Activated CD4-positive, CD25-positive, alpha-beta regulatory T cell treated with anti-CD3 and anti-CD28 coated beads, Interleukin-2, amount 50 U/mL, for 24 hours (primary cell): ENCODE measurements around the gene CENPP.
"Not testable (repeated sequence)": the region's sequence is repeated elsewhere in the genome, so short reads cannot be mapped to it uniquely, and the experiment has no call there.

Experiments used
- ATAC-seq, 2 donors: fragments of 150-1000 bp; cut with Tn5 transposase; one replicate each; pipeline ENCODE4 v1.10.0; 2021; ENCODE audit warnings: mild to moderate bottlenecking in 1 of 2, moderate library complexity in 1 of 2

The CENPP gene

DNA sequence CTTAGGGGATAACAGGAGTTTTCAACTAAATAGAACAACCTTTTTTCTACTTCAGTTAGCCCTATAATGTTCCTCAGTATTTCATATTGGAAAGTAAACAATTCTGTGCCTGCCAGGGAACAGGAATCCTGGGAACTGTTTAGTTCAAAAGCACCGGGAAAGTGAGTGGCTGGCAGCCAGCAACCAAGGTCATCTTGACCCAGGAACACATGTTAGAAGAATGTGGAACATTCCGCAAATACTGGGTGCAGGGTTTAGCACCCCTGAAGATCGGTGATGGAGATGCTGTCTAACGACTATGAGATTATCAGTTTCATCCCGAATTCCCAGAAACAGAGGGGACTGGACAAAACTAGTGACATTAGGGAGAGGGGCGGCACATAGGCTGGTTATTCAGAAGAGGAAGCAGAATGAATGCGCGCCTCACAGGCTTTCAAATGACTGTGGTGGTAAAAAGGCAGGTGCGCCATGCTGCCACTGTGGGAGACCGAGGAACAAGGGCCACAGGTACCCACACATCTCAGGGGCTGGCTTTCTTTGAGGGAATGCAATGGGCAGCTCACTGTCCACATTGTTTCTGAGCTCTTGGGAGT is 293.0 kb downstream of the CENPP start:
- no peak for ATAC-seq

DNA sequence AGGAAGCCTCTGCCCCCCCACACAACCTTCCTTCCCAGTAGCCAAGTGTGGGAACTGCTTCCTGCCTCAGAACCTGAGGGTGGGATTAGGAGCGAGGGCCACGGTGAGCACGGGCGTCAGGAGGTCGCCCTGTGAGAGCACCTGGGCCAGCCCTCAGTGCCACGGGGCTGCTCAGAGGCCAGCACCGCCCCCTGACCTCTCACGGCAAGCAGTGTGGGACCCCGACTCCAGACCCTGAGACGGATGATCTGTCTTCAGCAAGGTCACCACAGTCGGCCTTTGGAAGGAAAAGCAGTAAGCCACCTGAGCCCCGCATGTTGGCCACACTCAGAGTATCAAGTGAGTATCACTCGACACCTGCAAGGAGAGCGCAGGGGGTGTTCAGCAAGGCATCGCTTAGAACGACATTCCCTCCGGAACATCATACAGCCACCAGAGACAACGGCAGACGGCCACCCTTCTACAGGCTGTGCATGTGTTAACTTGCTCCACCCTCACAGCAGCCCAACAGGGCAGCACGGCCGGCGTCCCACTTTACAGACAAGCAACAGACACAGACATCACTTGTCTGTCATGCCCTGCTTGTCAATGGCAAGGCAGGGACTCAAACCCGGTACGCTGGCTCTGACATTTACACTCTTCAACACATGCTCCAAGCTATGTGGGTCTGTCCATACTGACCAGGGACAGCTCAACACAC is 294.0 kb downstream of the CENPP start:
- ATAC-seq = no peak

DNA sequence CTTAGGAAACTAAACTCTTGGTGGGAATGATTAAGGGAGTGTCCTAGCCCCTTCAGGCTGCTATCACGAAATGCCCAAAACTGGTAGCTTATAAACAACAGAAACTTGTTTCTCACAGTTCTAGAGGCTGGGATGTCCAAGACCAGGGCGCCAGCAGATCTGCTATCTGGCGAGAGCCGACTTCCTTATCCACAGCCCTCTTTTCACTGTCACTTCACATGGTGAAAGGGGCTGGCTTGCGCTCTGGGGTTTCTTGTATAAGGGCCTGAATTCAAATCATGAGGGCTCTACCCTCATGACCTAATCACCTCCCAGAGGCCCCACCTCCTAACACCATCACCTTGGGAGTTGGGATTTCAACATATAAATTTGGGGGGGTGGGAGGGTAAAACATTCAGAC is 295.1 kb downstream of the CENPP start:
- no peak for ATAC-seq

DNA sequence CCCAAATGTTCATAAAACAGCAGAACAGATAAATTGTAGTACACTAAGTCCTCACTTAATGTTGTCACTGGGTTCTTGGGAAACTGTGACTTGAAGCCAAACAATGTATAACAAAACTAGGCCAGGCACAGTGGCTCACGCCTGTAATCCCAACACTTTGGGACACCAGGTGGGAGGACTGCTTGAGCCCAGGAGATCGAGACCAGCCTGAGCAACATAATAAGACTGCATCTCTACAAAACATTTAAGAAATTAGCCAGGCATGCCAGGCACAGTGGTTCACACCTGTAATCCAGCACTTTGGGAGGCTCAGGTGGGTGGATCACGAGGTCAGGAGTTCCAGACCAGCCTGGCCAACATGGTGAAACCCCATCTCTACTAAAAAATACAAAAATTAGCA is 298.2 kb downstream of the CENPP start:
- ATAC-seq = not testable (repeated sequence)

DNA sequence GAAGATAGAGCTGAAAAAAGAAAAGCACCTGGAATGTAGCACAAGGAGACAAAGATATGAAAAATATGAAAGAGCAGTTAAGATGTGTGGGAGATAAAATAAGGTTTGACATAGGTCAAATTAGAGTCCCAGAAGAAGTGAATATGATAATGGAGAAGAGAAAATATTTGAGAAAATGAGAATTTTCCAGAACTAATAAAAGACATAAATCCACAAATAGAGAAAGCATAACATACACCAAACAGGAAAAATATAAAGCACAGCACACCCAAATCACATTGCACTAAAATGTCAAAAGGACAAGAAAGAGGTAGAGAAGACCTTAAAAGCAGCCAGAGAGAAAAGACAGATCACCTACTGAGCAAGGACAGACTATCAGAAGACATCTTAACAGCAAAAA is 300.7 kb downstream of the CENPP start:
- ATAC-seq = no peak

DNA sequence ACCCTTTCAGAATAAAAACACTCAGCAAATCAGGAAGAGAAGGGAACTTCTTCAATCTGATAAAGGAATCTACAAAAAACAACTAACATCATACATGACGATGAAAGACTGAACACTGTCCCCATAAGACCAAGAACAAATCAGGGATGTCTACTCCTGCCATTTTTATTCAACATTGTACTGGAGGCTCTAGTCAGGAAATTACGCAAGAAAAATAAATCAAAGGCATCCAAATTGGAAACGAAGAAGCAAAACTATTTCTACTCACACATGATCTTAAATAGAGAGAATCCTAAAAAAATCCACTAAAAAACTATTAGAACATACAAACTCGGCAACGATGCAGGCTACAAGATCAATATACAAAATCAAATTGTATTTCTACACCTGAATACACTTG is 301.9 kb downstream of the CENPP start:
- ATAC-seq = no peak

DNA sequence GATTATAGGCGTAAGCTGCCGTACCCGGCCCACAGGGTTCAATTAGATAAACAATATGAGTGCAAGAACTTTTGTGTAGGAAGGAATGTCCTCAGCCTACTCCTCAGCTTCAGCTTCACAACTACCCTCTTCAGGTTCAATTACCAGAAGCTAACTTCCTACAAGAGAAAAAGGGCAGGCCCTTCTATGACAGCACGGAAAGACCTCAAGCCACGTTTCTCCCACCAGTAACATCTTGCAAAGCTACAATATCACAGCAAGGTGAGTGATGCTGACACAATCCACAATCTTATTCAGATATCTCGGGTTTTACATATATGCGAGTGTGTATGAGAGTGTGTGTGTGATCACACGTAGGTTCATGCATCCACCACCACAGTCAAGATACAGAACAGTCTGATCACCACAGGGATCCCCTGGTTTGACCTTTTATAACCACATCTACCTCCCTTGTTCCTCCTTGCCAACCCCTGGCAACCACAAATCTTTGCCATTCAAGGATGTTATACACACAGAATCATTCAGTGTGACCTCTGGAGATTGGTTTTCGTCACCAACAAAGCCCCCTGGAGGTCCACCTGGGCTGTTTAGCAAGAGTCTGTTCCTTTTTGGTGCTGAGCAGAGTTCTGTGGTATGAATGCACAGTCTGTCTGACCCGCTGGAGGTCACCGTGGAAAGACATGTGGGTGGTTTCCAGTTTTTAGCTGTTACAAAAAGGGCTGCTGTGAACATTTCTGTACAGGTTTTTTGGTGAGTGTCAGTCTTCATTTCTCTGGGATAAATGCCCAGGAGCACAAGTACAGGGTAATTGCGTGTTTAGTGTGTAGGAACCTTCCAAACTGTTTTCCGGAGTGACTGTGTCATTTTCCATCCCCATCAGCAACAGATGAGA is 305.9 kb downstream of the CENPP start:
- peak; percentile 44 to 66 for ATAC-seq

DNA sequence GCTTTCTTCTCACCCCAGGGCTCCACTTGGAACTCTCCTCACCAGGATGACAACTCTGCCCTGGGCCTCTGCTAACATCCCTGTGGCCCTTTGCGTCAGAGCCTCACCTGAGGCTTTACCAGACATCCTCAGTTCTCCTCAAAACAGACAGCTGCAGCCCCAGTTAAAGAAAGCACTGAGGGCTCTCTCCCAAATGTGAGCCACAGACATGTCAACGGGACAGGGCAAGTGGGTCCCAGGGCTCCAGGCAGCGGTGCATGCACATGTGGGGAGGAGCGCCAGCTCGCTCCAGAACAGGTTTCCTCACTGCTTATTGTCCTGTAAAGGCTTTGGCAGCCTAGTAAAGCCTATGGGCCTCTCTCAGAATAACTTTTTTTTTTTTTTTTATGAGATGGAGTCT is 306.9 kb downstream of the CENPP start:
- no peak for ATAC-seq

DNA sequence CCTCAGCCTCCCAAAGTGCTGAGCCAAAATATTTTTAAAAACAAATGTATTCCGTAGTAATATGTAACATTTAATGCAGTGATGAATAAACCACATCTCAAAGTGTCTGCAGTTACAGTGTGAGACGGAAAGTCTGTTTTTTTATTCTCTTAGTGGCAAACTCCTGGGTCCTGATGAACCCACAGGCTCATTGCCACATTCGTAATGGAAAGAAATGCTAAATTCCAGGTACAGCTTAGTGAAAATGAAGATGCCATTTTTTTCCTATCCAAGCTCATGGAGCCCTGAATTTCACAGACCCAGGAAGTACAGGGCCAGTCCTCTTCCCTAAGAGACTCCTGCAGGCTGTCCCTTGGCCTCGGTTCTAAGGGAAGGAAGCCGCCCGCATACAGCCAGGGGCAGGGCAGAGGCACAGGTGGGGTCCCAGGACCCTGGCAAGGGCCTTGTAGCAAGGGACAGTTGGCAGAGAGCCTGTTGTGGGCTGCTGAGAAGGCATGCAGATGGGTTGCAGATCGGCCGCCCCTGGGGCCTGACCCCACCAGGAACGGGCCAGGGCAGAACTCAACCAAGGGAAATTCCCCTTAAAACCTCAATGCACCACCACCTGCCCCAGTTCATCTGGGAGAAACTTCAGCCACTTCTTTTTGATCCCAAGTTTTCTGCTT is 308.0 kb downstream of the CENPP start:
- no peak for ATAC-seq

DNA sequence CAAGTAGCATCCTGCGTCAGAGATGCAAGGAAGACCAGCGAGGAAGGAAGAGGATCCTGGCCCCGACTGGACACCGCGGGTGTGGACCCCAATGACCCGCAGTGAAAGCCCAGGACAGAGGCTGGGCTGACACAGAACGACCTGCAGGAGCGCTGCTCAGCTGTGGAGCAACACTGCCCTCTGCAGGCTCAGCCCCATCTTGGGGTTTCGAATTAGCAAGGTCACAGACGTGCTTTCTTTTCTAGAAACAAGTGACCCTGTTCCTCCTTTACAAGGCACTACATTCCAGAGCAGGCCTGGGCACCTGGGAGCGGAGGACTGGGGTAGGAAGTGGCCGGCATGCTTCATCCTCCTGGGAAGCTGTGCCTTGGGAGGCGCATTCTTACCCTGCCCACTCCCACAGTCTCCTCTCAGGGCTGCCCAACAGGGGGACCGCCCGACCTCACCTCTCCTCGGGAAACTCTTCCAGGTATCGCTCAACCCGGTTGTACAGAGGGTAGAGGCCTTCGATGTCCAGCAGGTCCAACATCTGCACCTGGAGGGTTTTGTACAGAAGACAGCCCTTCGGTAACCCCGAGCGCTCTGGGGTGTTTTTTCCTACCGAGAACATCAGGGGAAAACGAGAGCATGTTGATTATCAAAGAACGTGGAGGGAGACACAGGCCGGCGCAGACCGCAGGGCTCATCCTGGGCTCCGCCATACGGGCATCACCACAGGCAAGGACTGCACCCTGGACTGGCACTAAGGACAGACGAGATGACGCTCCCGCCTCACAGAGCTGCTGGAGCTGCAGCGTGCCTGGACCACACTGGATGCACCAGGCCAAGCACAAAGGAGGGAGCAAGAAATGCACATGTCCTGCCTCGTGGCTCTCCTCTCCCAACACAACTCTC is 309.2 kb downstream of the CENPP start:
- ATAC-seq = peak; percentile 61 to 65

DNA sequence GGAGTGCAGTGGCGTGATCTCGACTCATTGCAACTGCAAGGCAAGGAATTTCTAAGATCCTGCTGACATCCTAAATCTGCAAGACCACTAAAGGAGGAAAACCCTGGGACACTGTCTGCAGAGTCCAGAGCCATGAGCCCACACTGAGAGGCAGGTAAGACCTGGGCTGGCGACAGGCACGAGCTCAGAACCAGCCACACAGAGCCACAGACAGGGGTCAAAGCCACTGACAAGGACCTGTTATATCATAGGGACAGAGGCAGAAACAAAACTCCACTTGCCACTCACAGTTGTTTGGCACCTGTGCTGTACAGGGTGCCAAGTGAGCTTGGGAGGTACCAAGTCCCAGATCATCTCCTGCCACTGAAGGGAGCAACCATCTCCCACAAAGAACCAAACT is 310.0 kb downstream of the CENPP start:
- no peak for ATAC-seq

DNA sequence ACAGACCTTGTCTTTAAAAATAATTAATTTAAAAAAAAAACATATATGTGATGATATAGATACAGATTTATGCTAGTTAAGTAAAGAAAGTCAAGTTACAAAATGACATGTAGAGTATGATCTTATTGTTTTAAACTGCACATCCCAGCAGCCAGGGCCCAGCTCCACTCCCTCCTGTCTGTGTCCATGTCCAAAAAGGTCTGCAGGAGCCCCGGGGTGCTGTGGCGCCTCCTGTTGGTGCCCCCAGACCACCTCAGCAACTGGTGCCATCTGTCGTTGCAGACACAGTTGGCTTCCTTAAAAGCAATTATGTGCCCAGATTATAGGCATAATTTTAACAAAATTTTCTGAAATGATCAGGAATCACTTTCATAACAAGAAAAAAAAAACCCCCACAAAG is 310.9 kb downstream of the CENPP start:
- no peak for ATAC-seq

DNA sequence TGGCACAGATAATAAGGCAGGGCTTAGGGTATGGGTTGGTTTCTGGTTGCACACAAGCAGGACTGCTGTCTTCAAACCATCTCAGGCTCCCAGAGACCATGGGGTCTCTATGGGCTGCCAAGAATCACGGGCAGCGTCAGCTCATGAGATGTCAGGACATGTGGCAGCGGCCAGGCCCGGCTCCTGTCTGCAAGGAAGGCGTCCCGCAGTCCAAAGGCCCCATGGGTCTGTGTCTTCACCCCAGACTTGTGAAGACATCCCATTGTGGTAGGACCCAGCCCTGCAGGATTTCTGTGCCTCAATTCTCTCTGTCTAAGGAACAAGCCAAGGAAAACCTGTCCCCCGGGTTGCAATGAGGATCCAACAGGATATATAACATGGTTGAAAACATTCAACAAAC is 311.6 kb downstream of the CENPP start:
- ATAC-seq = no peak

DNA sequence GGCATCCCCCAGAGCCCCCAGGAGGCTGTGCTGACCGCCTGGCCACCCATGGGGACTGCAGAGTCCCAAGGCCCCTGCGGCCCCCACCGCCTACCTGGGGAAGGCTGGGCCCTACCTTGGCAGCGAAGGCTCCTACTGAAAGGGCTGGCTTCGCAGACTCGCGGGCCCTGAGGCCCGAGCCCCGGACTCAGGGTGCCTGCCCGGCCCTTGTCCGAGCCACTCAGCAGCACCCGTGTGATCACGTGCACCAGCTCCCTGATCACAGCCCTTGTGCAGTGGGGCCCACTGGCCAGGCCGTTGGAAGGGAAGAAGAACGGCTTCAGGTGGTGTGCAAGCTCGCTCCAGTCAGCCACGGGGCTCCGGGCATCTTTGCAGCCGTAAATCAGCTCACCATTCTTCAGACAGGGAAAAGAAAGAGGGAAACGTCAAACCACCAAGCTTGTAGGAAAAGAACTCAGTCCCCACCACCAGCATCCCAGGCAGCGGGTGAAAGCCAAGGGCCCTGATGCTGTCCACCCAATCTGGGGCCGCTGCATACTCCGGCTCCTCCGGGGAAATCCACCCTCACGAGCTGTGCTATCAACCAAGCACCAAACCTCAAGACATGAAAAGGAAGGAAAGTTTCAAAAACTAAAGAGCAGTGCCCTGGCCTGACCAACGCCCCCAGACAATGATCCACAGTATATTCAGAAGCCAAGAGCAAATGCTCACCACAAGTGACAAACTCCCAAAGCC is 312.3 kb downstream of the CENPP start:
- ATAC-seq = no peak

DNA sequence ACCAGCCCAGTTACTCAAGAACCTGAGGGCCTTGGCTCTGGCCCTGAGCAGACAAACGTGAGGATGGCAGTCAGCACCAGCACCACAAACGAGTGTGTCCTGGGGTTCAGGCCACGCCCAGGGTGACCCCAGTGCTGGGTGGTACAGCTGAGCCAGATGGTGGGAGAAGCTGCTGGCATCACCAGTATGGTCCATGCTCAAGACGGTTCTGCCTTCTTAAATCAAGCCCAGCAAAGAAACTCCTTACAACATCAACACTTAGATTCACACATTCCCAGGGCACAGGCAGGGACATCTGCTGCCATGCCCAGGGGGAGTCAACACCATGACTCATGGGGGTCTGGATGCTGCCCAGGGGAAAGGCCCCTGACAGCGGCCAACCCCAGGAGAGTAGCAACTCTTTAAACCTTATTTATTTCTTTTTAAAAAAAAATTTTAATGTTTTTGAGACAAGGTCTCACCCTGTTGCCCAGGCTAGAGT is 312.9 kb downstream of the CENPP start:
- no peak for ATAC-seq

DNA sequence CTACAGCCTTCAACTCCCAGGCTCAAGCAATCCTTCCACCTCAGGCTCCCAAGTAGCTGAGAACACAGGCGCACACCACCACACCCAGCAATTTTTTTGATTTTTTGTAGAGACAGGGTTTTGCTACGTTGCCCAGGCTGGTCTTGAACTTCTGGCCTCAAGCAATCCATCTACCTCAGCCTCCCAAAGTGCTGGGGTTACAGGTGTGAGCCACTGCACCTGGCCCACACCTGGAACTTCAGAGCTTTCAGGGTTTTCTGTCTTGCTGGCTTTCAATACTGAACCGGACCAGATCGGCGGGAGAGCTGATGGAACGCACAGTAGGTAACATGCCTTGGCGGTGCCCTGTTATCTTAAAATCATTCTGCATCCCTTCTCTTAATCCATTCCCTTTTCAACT is 313.4 kb downstream of the CENPP start:
- ATAC-seq = no peak

DNA sequence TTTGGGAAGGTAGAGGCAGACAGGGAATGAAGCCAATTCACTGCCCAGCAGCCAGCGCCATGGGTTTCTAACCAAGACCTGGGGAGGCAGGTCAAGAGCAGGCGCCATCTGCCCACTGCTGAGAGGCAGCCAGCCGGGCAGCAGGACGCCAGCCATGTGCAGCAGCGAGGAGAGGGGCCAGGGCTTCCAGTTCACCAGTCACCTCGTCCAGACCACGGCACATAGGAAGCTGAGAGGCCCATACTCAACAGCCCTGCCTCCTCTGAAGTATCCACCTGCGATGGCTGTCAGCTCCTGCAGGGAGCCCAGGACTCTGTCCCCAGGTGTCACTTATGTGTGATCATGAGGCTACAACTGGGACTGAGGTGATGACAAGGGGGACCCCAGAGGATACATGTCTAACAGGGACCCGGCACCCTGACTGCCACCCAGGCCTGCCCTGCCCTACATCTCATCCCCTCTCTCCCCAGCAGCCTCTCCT is 314.1 kb downstream of the CENPP start:
- no peak for ATAC-seq

DNA sequence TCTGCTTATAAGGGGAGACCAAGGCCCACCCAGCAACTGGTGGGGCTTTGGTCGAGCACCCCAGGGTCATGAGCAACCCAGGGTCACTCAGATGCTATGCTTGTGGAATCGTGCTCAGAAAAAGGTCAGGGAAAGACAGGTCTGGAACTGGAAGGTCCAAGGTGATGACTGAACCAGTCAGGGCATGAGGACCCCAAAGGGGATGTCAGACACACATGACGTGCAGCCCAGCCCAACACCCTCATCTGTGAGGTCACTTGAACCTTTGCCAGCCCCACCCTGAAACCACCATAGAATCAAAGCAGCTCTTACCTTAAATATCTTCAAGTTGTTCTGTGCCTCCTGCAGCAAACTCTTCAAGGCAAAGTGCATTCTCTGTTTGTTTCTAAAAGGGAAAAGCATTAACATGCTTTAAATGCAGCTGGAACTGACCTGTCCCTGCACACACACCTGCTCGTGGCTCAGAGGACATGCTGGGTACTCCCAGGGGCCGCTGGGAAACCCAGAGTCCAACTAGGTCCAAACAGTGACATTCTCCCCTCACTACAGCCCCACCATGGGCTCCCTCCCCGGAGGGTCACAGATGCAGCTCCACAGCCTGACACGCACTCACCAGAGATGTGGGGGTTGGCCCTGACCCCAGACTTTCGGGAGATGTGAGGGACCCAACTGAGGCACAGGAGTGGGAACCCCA is 314.8 kb downstream of the CENPP start:
- no peak for ATAC-seq

DNA sequence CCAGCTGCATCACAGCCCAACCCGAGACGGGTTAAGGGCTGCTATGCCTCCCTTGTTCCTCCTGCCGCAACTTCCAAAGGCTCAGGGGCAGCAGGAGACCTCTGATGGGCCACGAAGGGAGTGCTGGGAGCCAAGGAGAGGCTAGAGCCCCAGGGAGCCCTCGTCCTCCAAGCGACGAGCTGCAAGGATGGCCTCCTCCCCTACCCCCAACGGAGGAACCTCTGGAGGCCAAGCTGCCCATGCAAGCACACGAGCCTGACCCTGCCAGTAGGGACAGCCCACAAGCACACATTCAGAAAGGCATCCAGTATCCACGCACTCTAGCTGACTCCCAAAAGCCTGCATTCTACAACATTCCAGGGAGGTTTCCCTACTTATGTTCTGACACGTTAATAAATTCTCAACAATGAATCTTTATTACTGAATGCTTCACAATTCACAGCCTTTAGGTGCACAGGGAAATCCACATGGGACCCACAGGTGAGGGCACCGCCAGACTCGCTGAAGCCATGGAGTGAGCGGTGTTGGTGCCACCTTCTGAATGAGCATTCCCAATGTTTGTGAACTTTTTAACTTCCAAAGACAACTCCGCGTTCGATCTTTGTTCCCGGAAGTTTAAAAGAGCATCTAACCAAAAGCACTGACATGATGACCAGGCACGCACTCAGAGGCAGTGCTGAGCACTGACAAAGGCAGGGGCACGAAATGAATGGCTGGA is 315.5 kb downstream of the CENPP start:
- ATAC-seq = no peak

DNA sequence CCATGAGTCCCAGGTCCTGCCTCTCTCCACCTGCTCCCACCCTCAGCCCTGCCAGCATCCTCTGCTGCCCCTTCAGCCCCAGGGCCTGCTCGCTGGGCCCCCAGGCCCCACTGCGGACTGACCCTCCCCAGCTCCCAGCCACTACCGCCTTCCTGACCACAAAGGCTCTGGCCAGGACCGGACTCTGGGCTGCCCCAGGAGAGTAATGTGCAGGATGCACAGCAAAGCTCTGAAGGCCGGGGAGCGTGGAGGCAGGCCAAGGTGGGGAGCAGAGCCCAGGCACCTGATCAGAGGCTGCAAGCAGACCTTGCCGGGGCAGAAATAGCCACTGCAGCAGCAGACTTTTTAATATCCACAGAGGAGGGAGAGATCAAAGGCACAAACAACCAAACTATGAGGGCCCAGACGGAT is 316.3 kb downstream of the CENPP start:
- no peak for ATAC-seq
